Left cardiac atrium (tissue), 4 donors: Measurements from ENCODE around the gene CFAP69. TPM values are rescaled to one million over a fixed set of nuclear protein-coding genes. Genes with fewer than 3 reads are reported as not detected.
A peak's percentile ranks its signal among the peaks of the same experiment; 100 is the strongest.

Experiments used
- ATAC-seq, 2 donors: fragments of 200-7000 bp; cut with Tn5 transposase; one replicate each; pipeline ENCODE4 v1.9.1; 2020; ENCODE audit warnings: mild to moderate bottlenecking in 2 of 2, moderate library complexity in 2 of 2
- DNase-seq: peaks from one replicate; pipeline ENCODE4 v3.0.0-alpha.2; 2020
- intact Hi-C, 2 donors: fragments of 100-400 bp; cut with DNase I; formaldehyde crosslinking; loops; one replicate each; pipeline versions ENCODE4 v1.14.1 to v1.15.1; 2022 to 2023
- long read RNA-seq: library from polyadenylated mRNA; unstranded; transcript quantifications from one replicate; pipeline ENCODE4 v2.0.0, GENCODE V29; 2021
- total RNA-seq, 2 donors: library from RNA; stranded (reverse); fragmentation: NEBNext Ultra II Directional; extraction: Animal tissue kit (Norgen Biotek cat#: 25700); gene quantifications; one replicate each; pipeline ENCODE4 v1.2.1, GENCODE V29; 2021
- donor health status: DM: no; HTN: yes; CAD: no.
- donor health status: DM: no; HTN: yes; CAD: no; lungs with severe emphysema.
- donor health status: DM: yes; HTN: yes; CAD: no.
- donor health status: Dilated cardiomyopathy.

Gene CFAP69, protein sequence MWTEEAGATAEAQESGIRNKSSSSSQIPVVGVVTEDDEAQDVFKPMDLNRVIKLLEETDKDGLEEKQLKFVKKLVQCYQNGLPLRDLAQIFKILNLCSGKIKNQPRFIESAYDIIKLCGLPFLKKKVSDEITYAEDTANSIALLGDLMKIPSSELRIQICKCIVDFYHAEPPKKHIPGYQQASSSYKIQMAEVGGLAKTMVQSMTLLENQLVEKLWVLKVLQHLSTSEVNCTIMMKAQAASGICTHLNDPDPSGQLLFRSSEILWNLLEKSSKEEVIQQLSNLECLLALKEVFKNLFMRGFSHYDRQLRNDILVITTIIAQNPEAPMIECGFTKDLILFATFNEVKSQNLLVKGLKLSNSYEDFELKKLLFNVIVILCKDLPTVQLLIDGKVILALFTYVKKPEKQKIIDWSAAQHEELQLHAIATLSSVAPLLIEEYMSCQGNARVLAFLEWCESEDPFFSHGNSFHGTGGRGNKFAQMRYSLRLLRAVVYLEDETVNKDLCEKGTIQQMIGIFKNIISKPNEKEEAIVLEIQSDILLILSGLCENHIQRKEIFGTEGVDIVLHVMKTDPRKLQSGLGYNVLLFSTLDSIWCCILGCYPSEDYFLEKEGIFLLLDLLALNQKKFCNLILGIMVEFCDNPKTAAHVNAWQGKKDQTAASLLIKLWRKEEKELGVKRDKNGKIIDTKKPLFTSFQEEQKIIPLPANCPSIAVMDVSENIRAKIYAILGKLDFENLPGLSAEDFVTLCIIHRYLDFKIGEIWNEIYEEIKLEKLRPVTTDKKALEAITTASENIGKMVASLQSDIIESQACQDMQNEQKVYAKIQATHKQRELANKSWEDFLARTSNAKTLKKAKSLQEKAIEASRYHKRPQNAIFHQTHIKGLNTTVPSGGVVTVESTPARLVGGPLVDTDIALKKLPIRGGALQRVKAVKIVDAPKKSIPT
- total RNA-seq, result 1 to 10 TPM; 3.4 to 4.5 TPM
- long read RNA-seq, partial matches to known transcripts, result 0 of 2 reads
- long read RNA-seq, other reads (novel, unspliced or antisense), result 2 of 2 reads

GRCh38 chr7:90244909-90245851 lies at the start of gene CFAP69:
Gene CFAP69 (plus strand): TSS chr7:90245174. CDS start chr7:90245425, 251 bp downstream.
- DNase-seq, result peak; percentile 93
- intact Hi-C loops, result no loop called here
- peak; percentile 96 to 98 for ATAC-seq

GRCh38 chr7:90201500-90202195 lies 43.3 kb upstream of the CFAP69 start:
- no peak for ATAC-seq
- intact Hi-C loops, result no loop called here
- no peak for DNase-seq

DNA sequence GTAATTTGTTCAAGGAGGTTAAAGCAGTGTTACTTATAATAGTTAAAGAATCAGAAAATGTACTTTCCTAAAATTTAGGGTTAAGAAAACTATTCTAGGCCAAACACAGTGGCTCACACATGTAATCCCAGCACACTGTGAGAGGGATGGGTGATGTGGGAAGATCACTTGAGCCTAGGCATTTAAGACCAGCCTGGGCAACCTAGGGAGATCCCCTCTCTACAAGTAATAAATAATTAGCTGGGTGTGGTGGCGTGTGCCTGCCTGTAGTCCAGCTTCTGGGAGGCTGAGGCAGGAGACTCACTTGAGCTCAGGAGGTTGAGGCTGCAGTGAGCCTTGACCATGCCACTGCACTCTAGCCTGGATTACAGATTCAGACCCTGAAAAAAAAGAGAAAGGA lies 37.0 kb upstream of the CFAP69 start:
- ATAC-seq, result no peak
- DNase-seq, result no peak
- intact Hi-C loops, result no loop called here

DNA sequence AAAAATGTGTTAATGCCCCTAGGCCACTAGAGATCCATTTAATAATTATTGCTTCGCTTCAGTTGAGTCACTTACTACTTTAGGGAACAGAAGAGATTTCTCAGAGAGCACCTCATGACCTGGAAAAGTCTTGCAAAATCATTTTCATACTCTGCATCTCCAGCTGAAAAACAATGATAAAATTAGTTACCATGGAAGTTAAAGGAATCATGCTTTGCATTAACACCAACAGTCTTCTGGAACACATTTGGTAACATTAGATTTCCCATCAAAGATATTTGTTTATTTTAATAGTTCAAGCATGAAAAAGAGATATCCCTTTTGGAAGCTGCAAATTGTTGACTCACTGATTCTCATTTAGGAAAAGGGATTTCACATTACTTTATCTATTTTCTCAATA lies 35.2 kb upstream of the CFAP69 start:
- ATAC-seq (no peak), DNase-seq (no peak)
- intact Hi-C loops, result no loop called here

DNA sequence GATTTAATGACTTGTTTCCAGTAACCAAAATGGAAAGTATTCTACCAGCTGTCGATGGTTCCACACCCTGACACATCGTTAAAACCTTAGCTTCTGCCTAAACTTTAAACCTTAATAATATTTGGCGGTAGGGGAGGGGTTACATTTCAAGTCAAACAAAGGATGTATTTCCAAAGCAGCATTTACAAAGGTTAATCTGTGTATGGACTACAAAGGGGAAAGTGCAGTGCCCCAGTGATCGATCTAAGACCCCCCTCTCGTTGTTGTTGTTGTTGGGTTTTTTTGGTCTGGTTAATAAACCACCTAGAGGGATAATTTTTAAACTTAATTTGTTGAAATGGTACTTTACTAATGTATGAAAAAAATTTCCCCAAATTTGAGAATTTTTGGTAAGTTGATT lies 34.5 kb upstream of the CFAP69 start:
- DNase-seq, result no peak
- intact Hi-C loops, result no loop called here
- no peak for ATAC-seq

DNA sequence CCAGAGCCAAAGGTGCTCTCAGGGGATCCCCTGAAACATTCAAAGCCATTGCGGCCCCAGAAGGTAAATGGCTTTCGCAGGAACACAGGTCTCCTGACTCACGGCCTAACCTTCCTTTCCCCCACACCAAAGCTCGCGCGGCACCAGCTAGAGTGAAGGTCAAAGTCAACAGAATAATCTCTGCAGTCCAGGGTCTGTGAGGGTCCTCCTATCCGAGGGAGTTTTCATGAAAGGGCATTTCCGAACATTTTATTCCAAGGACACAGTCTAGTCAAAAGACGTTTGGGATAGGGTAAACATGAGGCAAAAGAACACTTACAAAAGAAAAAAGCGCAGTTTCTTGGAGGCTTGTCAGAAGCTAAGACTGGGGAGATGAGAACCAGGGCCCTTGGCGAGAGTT lies 34.0 kb upstream of the CFAP69 start:
- DNase-seq (no peak), ATAC-seq (peak; percentile 3 to 22)
- intact Hi-C loops, result no loop called here

DNA sequence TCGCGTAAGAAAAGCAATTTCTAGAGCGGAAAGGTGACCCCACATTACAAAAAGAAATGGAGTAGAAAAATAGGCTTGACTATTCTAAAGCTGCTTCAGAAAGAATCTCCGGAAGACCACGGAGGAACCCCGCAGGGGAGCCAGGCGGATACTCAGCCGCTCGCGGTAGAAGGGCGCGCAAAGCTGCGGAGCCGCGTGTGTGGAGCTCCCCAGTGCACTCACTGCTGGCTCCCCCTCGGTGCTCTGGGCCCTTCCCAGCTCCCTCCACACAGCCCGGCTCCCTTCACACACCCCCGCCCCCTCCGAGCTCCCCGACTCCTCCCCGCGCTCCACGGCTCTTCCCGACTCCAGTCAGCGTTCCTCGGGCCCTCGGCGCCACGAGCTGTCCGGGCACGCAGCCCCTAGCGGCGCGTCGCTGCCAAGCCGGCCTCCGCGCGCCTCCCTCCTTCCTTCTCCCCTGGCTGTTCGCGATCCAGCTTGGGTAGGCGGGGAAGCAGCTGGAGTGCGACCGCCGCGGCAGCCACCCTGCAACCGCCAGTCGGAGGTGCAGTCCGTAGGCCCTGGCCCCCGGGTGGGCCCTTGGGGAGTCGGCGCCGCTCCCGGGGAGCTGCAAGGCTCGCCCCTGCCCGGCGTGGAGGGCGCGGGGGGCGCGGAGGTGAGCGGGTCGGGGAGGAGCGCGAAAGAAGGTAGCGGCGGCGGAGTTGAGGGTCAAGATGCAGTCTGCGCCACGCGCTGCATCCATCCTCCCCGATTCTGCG lies 33.4 kb upstream of the CFAP69 start, which contains the start of gene STEAP2:
Gene STEAP2 (plus strand): TSS at position 350 of the 758 bp plus-strand sequence. CDS start 13,343 bp downstream, outside the sequence.
- DNase-seq (peak; percentile 92), ATAC-seq (peak; percentile 99)
- intact Hi-C loops, result no loop called here

GRCh38 chr7:90212149-90212495 lies 32.9 kb upstream of the CFAP69 start:
- no peak for DNase-seq
- ATAC-seq, result no peak
- intact Hi-C loops, result no loop called here

- no peak for DNase-seq
- ATAC-seq, result no peak
- intact Hi-C loops, result no loop called here
Observed at GRCh38 chr7:90213521-90213920, 31.5 kb upstream of the CFAP69 start.

DNA sequence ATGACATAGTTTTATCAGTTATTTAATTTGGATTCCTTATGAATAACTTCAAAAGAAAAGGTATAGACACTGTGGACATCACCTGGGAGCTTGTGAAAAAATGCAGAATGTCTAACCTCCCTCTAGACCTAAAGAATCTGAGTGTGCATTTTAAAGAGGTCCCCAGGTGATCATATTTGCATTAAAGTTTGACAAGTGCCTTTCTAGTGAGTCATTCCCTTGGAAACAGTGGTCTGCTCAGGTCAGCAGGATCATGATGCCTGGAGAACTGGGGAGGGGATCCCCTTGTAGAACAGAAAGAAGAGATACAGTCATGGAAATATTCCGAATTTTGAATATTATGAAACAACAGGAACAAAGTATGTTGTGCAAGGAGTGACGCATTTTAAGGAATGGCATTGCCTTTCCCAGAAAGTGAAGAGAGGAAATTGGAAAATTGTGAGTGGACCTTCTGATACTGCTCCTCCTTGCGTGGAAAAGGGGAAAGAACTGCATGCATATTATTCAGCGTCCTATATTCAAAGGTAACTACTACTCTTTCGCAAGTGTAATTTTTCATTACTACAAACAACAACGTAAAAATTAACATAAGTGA lies 28.8 kb upstream of the CFAP69 start:
- no peak for ATAC-seq
- DNase-seq, result no peak
- intact Hi-C loops, result no loop called here

GRCh38 chr7:90216771-90217170 lies 28.2 kb upstream of the CFAP69 start:
- intact Hi-C loops, result no loop called here
- DNase-seq, result no peak
- ATAC-seq, result peak in 1 of 2 donors; percentile 34

DNA sequence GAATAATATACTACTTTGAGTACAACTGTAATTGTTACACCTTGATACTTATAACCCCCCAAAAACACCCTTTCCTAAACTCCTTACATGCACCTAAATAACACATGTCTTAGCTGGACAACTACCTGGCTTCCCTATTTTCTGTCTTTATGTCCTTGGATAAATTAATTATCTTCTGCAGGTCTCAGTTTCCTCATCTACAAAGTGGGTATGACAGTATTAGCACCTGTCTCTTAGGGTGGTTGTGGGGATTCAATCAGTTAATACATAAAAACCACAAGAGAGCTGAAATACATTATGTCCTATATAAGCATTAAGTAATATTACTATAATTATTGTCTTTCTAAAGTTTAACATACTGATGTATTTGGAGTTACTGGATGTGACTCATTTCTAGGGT lies 22.6 kb upstream of the CFAP69 start:
- ATAC-seq, result no peak
- no peak for DNase-seq
- intact Hi-C loops, result no loop called here

- intact Hi-C loops, result no loop called here
- peak; percentile 34 to 94 for ATAC-seq
- DNase-seq, result peak; percentile 44
Observed at GRCh38 chr7:90222811-90223725, 21.9 kb upstream of the CFAP69 start.

- no peak for DNase-seq
- intact Hi-C loops, result no loop called here
- no peak for ATAC-seq
Observed at GRCh38 chr7:90224195-90224594, 20.8 kb upstream of the CFAP69 start.

DNA sequence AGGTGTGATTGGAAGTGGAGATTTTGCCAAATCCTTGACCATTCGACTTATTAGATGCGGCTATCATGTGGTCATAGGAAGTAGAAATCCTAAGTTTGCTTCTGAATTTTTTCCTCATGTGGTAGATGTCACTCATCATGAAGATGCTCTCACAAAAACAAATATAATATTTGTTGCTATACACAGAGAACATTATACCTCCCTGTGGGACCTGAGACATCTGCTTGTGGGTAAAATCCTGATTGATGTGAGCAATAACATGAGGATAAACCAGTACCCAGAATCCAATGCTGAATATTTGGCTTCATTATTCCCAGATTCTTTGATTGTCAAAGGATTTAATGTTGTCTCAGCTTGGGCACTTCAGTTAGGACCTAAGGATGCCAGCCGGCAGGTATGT lies 19.8 kb upstream of the CFAP69 start:
- intact Hi-C loops, result no loop called here
- DNase-seq (no peak), ATAC-seq (no peak)

- intact Hi-C loops, result no loop called here
- no peak for ATAC-seq
- DNase-seq, result no peak
Observed at GRCh38 chr7:90225601-90226000, 19.4 kb upstream of the CFAP69 start.
